ENCODE measurements around the gene ELMOD1. TPM values are rescaled to one million over a fixed set of nuclear protein-coding genes. Genes with fewer than 3 reads are reported as not detected.

ELMOD1 gene
- total and polyA plus RNA-seq, 12 donors, result 0.10 to 1.0 (median 0.30) TPM; not detected in 1

GRCh38 chr11:107710301-107710700 is 119.4 kb downstream of the ELMOD1 start:
- H3K27me3 ChIP-seq, result peaks cover 0 to 19% (median 5%) of the 10 kb centered on the region in 7 donors
- H3K27ac ChIP-seq, result no peak overlapping the region
- H3K36me3 ChIP-seq, result no peaks in the 10 kb centered on the region
- ATAC-seq (no peak), DNase-seq (no peak)
- H3K4me1 ChIP-seq, result peaks cover 0 to 11% (median 0%) of the 10 kb centered on the region in 9 donors
- H3K9me3 ChIP-seq, result no peaks in the 10 kb centered on the region
- TF ChIP-seq CTCF (IDR thresholded peaks at IDR 0.05), result no peak
- intact Hi-C loops (cut with DNase I), result no loop called here
- H3K4me3 ChIP-seq, result no peak overlapping the region
- 55 to 64% methylated on average over 1 of the region's 1 CpG for WGBS, 2 donors

GRCh38 chr11:107711861-107712755 is 121.2 kb downstream of the ELMOD1 start, which contains the start of gene SLN:
TSS of gene SLN (minus strand) at chr11:107712056.
- no peak within 1 kb of the TSS for H3K4me3 ChIP-seq
- no peaks in the 10 kb centered on the region for H3K36me3 ChIP-seq
- ATAC-seq, result no peak
- intact Hi-C loops (cut with DNase I), result no loop called here
- no peak for DNase-seq
- H3K27me3 ChIP-seq, result peaks cover 0 to 19% (median 6%) of the 10 kb centered on the region in 7 donors
- no peak within 1 kb of the TSS for H3K27ac ChIP-seq
- peaks cover 0 to 11% (median 0%) of the 10 kb centered on the region in 9 donors for H3K4me1 ChIP-seq
- TF ChIP-seq CTCF (IDR thresholded peaks at IDR 0.05), result no peak
- WGBS, 2 donors, result 49 to 51% methylated on average over 12 of the region's 12 CpGs
- H3K9me3 ChIP-seq, result no peaks in the 10 kb centered on the region

GRCh38 chr11:107713009-107713408 is 122.1 kb downstream of the ELMOD1 start:
- TF ChIP-seq CTCF (IDR thresholded peaks at IDR 0.05), result no peak
- Histone ChIP-seq H3K27ac (no peak overlapping the region), H3K36me3 (no peaks in the 10 kb centered on the region), H3K4me1 (peaks cover 0 to 11% (median 0%) of the 10 kb centered on the region in 9 donors), H3K9me3 (no peaks in the 10 kb centered on the region), H3K4me3 (no peak overlapping the region), H3K27me3 (peaks cover 0 to 15% (median 12%) of the 10 kb centered on the region in 7 donors)
- ATAC-seq (no peak), DNase-seq (no peak)
- intact Hi-C loops (cut with DNase I), result no loop called here
- WGBS, 2 donors, result 3 to 11% methylated on average over 3 of the region's 3 CpGs

Other genes with a start within 250 kb of the ELMOD1 start
- gene CWF19L2, start 133.3 kb upstream of the ELMOD1 start, total RNA-seq, result 10 to 100 TPM in 1 of 10 donors, 1 to 10 TPM in 9; 6.5 to 11.7 (median 8.0) TPM
- 10 to 100 TPM in 1 of 2 donors, 1 to 10 TPM in 1; 3.1 to 10.1 TPM for gene CWF19L2, start 133.3 kb upstream of the ELMOD1 start, polyA plus RNA-seq
- 1 to 10 TPM; 5.4 to 7.8 (median 6.8) TPM for gene ALKBH8, start 25.4 kb upstream of the ELMOD1 start, total RNA-seq
- 1 to 10 TPM; 2.2 to 4.5 TPM for gene ALKBH8, start 25.4 kb upstream of the ELMOD1 start, polyA plus RNA-seq
- gene SLN, start 120.9 kb downstream of the ELMOD1 start, total RNA-seq, result 10 to 100 TPM in 4 of 10 donors, 1 to 10 TPM in 5, under 1 TPM in 1; 0.93 to 44.4 (median 9.2) TPM
- gene SLN, start 120.9 kb downstream of the ELMOD1 start, polyA plus RNA-seq, result 10 to 100 TPM in 1 of 2 donors, 1 to 10 TPM in 1; 3.0 to 15.6 TPM